K562 (cell line): ENCODE data around the gene NEB. TPM values are rescaled to one million over a fixed set of nuclear protein-coding genes. Genes with fewer than 3 reads are reported as not detected.

Experiments used
- CAMTA2 ChIP-seq: fragments of 250-450 bp; sonication (Bioruptor Pico); conservative IDR thresholded peaks from 2 replicates; pipeline ENCODE4 v1.5.1; 2022
- CEBPB ChIP-seq: fragments of 450-650 bp; IDR thresholded peaks from 2 replicates; pipeline ENCODE4 v1.6.1; 2016; ENCODE audit warnings: missing genetic modification characterization, missing compliant biosample characterization
- CEBPG ChIP-seq, 3 experiments: fragments of 200-800 bp in 1 of 3; sonication (Bioruptor generic) in 1 of 3; sonication (generic) in 1 of 3; formaldehyde crosslinking in 1 of 3; IDR thresholded peaks in 2 of 3; conservative IDR thresholded peaks in 1 of 3; 2 replicates each; pipeline versions ENCODE4 v1.6.1 to v1.8.0; 2016 to 2022; ENCODE audit warnings: missing compliant biosample characterization in 2 of 3, missing genetic modification characterization in 2 of 3, mild to moderate bottlenecking in 1 of 3, missing genetic modification reagents in 1 of 3
- CREM ChIP-seq: IDR thresholded peaks from 2 replicates; pipeline ENCODE4 v1.6.1; 2014; ENCODE audit warnings: antibody characterized with exemption, low read depth
- DACH1 ChIP-seq: fragments of 450-650 bp; IDR thresholded peaks from 2 replicates; pipeline ENCODE4 v1.6.1; 2018; ENCODE audit not compliant: partially characterized antibody
- DDX20 ChIP-seq: fragments of 450-650 bp; IDR thresholded peaks from 2 replicates; pipeline ENCODE4 v1.6.1; 2016; ENCODE audit warnings: missing genetic modification characterization, low read depth, mild to moderate bottlenecking, missing compliant biosample characterization, moderate library complexity
- DIDO1 ChIP-seq: fragments of 450-650 bp; IDR thresholded peaks from 2 replicates; pipeline ENCODE4 v1.6.1; 2016; ENCODE audit warnings: low read depth, missing biosample characterization, missing genetic modification characterization
- GTF3C2 ChIP-seq: IDR thresholded peaks from 3 replicates; pipeline ENCODE4 v1.6.1; 2011; ENCODE audit warnings: borderline replicate concordance, mild to moderate bottlenecking, moderate library complexity; ENCODE audit not compliant: insufficient read length; ENCODE audit errors: extremely low read depth
- JUN ChIP-seq, 2 experiments: sonication (generic) in 1 of 2; formaldehyde crosslinking in 1 of 2; IDR thresholded peaks; 2 replicates each; pipeline versions ENCODE4 v1.6.1 to v1.8.0; 2012 to 2022; ENCODE audit warnings: borderline replicate concordance in 2 of 2, mild to moderate bottlenecking in 2 of 2, improper control_type of control experiment in 1 of 2, low read depth in 1 of 2, low read length in 1 of 2, missing genetic modification reagents in 1 of 2
- L3MBTL2 ChIP-seq: fragments of 450-650 bp; IDR thresholded peaks from 2 replicates; pipeline ENCODE4 v1.6.1; 2016; ENCODE audit warnings: mild to moderate bottlenecking, moderate library complexity
- MAFF ChIP-seq: IDR thresholded peaks from 2 replicates; pipeline ENCODE4 v1.6.1; 2012; ENCODE audit warnings: low read length, improper control_type of control experiment
- MITF ChIP-seq: IDR thresholded peaks from 2 replicates; pipeline ENCODE4 v1.6.1; 2014; ENCODE audit warnings: antibody characterized with exemption
- NFE2 ChIP-seq: IDR thresholded peaks from 2 replicates; pipeline ENCODE4 v1.6.1; 2014; ENCODE audit warnings: antibody characterized with exemption, low read depth
- POLR2H ChIP-seq: IDR thresholded peaks from 2 replicates; pipeline ENCODE4 v1.6.1; 2016; ENCODE audit warnings: missing genetic modification characterization, low read depth, mild to moderate bottlenecking, control low read depth, missing compliant biosample characterization, moderate library complexity
- PRDM10 ChIP-seq: fragments of 450-650 bp; IDR thresholded peaks from 2 replicates; pipeline ENCODE4 v1.6.1; 2018; ENCODE audit not compliant: partially characterized antibody
- SETDB1 ChIP-seq: IDR thresholded peaks from one replicate; pipeline ENCODE4 v1.6.1; 2012; ENCODE audit warnings: low read length, control low read depth, inconsistent platforms
- TOE1 ChIP-seq, 2 experiments: fragments of 450-650 bp in 1 of 2; sonication (generic) in 1 of 2; formaldehyde crosslinking in 1 of 2; IDR thresholded peaks; 2 replicates each; pipeline versions ENCODE4 v1.7.1 to v1.8.0; 2016 to 2022; ENCODE audit warnings: borderline replicate concordance in 2 of 2, mild to moderate bottlenecking in 2 of 2, antibody characterized with exemption in 1 of 2, inconsistent platforms in 1 of 2, low read depth in 1 of 2, missing genetic modification reagents in 1 of 2, moderate library complexity in 1 of 2
- TRIM24 ChIP-seq, 2 experiments: fragments of 450-650 bp; IDR thresholded peaks; 2 replicates each; pipeline ENCODE4 v1.6.1; 2016
- polyA plus RNA-seq, 8 experiments: library from polyadenylated mRNA; depleted of rRNA in 4 of 8; stranded (reverse) in 5 of 8; unstranded in 3 of 8; fragments of >200 nt; fragmentation: Nextera tagmentation in 2 of 8; fragmentation: Illumina TruSeq in 1 of 8; extraction: Ambion mirVana in 2 of 8; extraction: Trizol in 1 of 8; gene quantifications; 2 replicates each; pipeline versions ENCODE4 v1.2.1 to v1.2.3, GENCODE V29; 2011 to 2014; ENCODE audit warnings: inconsistent platforms in 1 of 8, missing spikeins in 1 of 8
- total RNA-seq, 7 experiments: library from RNA; depleted of rRNA in 6 of 7; stranded (reverse); fragments of >200 nt in 6 of 7; fragmentation: Illumina TruSeq in 2 of 7; extraction: Trizol in 2 of 7; gene quantifications; 2 replicates each; pipeline versions ENCODE4 v1.2.1 to v1.2.3, GENCODE V29; 2011 to 2021; ENCODE audit warnings: low replicate concordance in 1 of 7

NEB gene
- total and polyA plus RNA-seq, 9 of the 15 experiments (the other 6 are each of a cell fraction or from before 2014, with no cell fraction given): 1.7 to 3.8 (median 2.9) TPM

GRCh38 chr2:151657667-151658076 lies 76.6 kb downstream of the NEB start (continued):
- TF ChIP-seq DIDO1 (tag) (0 out of 2 replicates have a peak, but pooled peaks have one; percentile 25), MITF (no peak), CREM (0 out of 2 replicates have a peak, but pooled peaks have one; percentile 22), DACH1 (no peak), MAFF (no peak), TRIM24 (IDR thresholded peaks at IDR 0.05) (peak; percentile 76 to 78; a peak in 3 of 4 replicates), GTF3C2 (no peak), POLR2H (tag) (0 out of 2 replicates have a peak, but pooled peaks have one; percentile 61), SETDB1 (no peak), PRDM10 (no peak), NFE2 (0 out of 2 replicates have a peak, but pooled peaks have one; percentile 23), TOE1 (IDR thresholded peaks at IDR 0.05; ENCODE audit: borderline replicate concordance) (no peak), TOE1 (CRISPR knock-in tag; IDR thresholded peaks at IDR 0.05; ENCODE audit: borderline replicate concordance, low read depth) (no peak), DDX20 (tag) (peak; percentile 22; the same call in 1 of the 2 replicates), L3MBTL2 (peak; percentile 74), CEBPG (CRISPR knock-in tag; IDR thresholded peaks at IDR 0.05) (peak; percentile 84), CEBPG (tag; conservative IDR thresholded peaks at IDR 0.05 in 1 of 2, IDR thresholded peaks at IDR 0.05 in 1 of 2) (peak; percentile 93 to 96), CAMTA2 (no peak), CEBPB (tag) (peak; percentile 29; the same call in 1 of the 2 replicates), JUN (IDR thresholded peaks at IDR 0.05; ENCODE audit: borderline replicate concordance, low read depth, low read length) (peak; percentile 90), JUN (CRISPR knock-in tag; IDR thresholded peaks at IDR 0.05; ENCODE audit: borderline replicate concordance) (no peak)
